Stimulated activated naive CD4-positive, alpha-beta T cell treated with Interleukin-2 at 50 U/mL for 16 hours (primary cell): ENCODE results near the gene KCNAB1.
A peak's percentile ranks its signal among the peaks of the same experiment; 100 is the strongest.

Source experiments
- DNase-seq: peaks from one replicate; lab custom pipeline; 2025; lab: John Stamatoyannopoulos, UW

The KCNAB1 gene

DNA sequence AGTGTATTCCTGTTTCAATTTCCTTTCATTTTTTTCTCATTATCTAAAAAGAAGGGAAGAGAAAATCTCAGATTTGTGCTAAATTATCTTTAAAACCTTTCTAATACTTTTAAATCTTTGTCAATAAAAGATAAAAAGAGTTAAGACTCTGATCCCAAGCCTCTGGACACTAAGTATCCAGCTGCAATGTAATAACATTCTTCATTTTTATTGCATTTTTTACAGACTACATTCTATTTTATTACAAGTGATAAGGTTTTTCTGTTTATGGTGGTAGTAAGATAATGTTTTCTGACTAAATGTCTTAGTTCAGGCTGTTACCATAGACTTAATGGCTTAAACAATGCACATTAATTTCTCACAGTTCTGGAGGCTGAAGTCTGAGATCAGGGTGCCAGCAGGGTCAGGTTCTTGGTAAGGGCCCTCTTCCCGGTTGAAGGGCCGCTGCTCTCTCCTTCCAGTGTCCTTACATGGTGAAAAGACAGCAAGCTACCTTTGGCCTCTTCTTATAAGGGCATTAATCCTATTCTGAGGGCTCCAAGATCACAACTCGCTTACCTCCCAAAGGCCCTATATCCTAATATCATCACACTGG lies 19.7 kb downstream of the KCNAB1 start:
- DNase-seq = no peak

DNA sequence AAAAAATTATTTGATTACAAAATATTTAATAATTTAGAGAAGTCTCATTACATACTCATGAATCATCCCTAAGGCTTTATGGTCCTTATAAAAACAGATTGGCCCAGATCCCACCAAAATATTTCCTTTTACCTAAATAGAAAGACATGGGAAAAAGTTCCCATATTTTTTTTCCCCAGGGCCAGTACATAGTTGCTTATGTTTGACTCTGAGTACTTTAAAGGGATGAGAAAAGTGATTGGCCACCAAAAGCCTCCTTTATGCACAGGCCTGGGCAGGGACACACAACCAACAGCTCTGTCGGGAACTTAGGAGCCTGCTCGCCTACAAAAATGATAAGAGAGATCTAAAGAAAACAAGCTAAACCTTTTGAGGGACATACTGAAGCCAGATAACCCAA lies 22.3 kb downstream of the KCNAB1 start:
- DNase-seq = no peak

DNA sequence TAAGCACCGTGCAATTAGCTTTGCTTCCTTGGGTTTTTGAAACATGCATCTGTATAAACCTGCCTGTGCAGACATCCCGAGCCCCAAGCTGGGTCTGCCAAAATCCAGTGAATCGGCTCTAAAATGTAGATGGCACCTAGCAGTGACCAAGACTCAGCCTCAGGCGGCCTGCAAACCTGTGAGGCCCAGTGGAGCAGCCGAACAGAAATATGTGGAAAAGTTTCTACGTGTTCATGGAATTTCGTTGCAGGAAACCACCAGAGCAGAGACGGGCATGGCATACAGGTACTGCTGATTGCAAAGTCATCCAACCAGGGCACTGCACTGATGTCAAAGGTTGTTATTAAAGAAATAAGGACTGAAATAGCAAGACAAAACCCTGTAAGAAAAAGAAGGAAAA lies 22.8 kb downstream of the KCNAB1 start:
- no peak for DNase-seq

DNA sequence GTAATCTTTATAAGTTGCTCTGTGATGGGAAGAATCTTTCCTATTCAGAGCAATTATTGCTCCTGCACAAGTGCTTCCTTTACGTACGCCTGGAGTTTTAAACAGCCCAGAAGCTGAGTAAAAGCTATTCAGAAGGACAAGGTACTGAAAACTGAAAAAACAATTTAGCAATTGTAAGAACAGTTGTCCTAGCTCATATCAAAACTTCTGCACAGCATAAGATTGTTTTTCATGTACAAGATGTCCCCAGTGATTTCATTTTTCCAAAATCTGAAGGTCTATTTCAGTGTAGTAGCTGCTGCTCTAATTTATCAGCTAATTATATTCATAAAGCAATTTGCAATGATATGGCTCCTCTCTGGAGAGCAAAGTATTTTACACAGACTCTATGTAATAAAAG lies 23.7 kb downstream of the KCNAB1 start:
- DNase-seq = no peak

DNA sequence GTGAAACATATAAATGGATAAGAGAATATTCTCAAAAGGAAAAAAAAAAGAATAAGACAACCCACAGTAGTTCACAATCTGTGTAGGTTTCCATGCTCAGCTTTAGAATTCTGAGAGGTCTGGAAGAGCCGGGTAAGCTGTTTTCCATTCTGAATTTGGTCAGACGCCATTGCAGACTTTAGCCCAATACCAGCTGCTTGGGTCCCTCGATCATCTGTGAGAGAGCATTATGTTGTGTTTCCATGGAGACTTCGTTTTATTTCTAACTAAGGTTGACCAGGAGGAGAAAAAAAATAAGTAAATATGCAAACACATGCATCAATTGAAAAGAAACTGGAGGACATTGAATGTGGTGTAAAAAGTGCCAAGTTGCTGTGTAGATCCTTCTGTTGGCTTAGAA lies 25.5 kb downstream of the KCNAB1 start:
- no peak for DNase-seq

DNA sequence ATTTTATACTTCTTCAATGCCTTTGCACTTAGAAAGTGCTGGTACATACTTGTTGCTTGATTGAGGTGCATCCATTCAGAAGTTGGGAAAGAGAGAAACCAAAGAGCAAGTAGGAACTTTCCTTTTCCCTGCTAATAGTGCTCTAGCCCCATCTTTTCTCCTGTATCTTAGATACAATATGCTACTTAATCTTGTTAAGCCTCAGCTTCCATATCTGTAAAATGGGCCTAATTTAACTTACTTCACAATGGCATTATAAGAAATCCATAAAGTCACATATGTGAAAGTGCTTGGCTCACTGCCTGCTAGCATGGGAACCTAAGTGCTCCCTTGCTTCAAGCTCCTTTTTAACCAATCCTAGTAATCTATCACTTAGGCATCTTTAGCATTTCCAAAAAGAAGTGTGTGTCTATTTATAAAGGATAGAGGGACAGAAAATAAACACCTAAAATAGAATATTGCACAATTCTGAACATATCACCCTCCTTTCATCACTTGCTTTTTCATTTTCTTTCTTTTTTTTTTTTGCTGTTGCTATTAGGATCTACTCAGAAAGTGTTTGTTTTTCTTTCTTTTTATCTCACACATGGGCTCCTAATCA lies 28.1 kb downstream of the KCNAB1 start:
- DNase-seq = no peak

DNA sequence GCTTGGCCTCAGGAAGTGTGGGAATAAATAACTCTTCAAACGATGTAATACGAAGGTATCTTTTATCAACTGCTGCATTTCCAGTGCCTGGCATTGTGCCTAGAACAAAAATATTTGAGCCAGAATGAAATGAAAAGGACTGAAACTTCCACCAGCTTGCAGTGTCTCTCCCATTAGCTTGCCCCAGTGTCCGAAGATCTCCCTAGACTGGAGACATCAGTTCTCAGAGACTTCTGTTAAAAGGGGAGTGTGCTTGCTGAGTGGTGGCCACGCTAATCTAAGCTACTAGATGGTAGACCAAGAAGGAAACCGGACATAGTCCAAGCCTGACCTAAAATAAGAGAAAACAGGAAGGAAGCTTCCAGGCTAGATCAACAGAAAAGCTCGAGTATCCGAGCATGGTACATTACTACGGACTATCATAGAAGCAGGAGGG lies 28.6 kb downstream of the KCNAB1 start:
- no peak for DNase-seq

DNA sequence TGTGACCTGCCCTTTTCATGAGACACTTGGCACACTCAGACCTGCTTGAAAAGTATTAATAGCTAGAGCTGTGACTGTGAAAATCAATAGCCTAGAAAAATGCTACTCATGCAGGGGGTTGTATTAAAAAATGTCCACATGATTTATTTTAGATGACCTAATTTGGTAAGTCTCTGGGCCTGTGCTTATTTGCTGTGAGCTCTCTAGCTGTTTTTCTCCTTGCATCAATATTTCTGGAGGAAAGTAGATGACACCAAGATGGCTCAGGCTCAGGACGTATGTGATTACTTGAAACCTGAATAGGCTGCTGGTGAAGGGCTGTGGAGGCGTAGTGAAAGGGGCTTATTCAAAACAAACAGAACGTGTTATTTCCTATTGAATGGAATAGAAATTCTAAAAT lies 29.5 kb downstream of the KCNAB1 start:
- no peak for DNase-seq

DNA sequence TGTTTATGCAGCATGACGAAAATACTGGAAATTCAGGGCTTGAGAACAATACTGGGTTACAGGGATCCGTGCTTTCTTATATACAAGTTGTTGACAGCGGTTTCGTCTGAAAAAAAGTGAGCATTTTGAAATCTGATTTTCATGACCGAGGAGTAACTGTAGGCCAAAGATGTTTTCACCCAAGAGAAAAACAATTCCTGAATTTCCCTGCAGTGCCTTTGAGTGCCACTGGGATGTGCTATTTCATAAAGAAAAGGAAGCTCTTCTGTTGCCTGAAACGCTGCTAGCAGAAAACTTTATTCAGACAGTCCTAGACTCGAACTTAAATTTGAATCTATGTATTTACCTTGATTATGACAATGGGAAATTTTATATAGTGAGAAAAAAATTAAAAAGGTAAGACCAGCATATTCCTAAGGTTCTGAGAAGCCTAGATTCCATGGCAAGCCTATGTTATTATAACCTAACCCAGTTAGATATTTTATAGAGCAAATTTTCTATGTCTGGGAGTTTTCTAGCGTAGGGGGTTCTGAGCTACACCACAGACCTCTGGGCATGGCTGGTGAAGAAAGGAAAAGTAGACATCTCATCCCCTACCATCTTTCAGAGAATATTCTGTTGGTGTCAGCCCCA lies 30.2 kb downstream of the KCNAB1 start:
- DNase-seq = no peak

DNA sequence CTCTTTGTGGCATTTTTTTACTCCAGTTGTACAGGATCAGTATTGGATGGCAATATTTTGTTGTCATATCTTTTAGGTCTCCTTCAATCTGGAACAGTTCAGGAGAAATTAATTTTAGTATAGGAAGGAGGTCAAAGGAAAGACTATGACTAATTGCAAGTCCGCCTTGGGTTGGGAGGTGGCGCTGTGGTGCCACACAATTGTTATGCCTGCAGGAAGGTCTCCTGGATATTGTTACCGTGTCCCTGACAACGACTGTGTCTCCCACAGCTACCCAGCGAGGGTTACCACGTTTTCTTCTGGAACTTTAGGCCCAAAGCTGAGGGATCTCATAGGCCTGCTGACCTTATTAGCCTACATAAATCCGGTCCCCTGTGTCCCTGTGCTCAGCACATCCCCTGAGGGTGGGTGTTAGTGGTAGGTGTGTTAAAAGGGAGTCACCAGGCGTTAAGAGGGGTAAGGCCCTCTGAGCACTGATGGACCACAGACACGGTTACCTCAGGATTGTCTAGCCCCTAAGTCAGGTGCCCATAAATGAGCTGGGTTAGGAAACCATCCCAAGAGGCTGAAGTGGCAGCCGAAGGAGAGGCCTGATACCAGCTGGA lies 31.5 kb downstream of the KCNAB1 start:
- DNase-seq = peak; percentile 36

DNA sequence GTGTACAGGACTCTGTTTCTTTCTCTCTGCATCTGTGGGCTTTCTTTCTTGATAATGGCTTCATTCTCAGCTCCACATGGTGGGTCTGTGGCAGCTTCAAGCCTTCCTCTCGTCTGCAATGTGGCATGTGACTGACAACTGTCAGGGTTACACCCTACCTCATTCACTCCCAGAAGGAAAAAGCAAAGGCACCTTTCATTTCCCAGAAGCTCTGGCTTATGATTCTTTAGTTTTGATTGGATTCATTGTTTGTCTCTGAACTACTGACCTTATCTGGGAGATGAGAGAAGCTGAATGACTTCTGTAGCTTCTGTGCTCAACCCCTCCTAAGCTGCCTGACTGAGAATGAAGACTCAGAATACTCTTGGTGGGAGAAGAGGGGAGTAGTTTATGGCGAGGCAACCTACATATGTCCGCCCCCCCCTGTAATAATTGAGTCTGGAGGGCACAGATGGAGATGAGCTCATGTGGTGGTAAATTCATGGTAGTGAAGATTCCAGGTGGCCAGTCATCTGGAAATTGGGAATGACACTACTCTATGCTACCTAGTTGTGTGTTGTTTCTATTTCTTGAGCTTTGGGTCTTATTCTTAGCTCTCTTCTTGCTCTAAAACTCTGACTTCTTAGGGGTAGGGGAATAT lies 38.4 kb downstream of the KCNAB1 start:
- DNase-seq = no peak

DNA sequence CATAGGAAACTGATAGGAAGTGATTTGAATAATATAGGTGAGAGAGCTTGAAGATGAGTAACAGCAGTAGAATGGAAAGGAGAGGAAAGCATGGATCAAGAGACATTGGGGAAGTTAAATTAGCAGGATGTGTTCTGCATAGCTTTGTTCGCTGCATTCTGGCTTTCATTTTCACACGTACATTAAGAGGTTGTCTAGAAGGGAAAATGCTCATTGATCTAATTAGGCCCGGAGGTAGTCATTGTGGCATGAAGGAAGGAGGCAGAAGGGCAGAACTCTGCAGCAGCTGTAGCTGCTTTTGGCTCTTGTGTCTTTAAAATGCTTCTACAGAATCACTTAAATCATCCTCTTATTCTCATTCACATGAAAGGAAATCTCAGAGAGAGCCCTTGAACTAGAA lies 40.3 kb downstream of the KCNAB1 start:
- no peak for DNase-seq

DNA sequence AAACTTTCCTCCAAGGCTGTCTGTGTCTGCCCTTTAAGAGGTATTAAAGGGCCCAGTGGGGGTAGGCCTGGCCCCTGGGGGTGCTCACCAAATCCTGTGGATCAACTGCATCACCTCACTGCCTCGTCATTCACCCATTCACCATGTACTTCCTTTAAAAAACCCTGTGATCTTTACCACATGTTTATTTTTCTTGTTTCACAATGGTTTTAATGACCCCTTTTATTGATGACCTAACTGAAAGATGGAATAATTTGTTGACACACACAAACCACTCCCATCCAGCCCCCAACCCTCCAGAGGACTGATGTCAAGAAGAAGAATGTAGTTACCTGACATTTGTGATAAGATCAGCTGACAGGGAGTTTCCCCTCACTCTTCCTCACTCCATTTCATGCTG lies 40.8 kb downstream of the KCNAB1 start:
- no peak for DNase-seq

DNA sequence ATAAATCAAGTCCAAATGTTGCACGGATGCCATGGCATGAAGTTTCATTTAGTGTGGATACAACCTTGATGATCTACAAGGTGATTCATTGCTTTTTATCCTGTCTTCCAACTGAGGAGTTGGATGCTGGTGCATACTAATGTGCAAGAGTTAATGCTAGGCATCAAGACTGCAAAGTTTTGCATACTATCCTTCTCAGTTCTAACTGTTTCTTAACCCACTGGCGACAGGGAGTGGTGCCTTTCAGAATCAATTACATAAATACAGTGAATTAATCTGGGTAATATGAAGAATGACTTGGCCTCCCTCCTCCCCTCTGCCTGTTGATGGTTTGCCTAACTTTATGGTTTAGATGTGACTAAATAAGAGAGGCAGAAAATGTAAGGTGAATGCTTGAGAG lies 43.5 kb downstream of the KCNAB1 start:
- DNase-seq = no peak

DNA sequence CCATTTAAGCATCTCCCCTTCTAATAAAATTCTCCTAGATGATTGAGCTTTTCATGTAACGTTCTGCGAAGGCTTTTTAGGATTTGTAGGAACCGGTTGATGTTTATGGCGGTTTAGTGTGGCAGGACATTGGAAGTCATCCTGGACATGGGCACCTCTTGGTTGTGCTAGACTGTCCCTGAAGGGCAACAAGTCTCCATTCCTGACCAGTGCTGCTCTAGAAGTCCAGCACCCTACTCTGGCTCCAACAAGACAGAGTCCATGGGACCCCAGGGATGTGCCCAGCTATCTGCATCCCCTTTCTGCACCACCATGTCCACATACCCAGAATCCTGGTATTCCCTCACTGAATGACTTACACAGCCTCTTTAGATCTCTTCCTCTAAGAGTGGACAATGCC lies 46.4 kb downstream of the KCNAB1 start:
- DNase-seq = no peak

DNA sequence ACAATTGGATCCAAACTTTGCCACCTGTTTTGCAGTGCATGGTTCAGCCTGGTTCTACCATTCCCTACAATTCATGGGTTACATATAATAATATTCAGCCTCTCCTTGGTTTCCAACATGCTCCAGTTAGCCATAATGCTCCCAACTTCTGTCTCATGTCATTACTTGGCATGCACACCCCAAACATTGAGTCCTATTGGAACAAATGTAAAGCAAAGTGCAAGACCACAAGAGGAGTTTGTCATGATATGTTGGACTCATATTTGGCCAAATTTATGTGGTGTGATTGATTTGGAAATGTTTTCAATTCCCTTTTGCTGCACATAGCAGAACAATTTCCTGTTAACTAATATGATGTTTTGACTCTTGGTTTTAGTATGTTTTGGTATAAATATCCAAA lies 50.2 kb downstream of the KCNAB1 start:
- DNase-seq = no peak

DNA sequence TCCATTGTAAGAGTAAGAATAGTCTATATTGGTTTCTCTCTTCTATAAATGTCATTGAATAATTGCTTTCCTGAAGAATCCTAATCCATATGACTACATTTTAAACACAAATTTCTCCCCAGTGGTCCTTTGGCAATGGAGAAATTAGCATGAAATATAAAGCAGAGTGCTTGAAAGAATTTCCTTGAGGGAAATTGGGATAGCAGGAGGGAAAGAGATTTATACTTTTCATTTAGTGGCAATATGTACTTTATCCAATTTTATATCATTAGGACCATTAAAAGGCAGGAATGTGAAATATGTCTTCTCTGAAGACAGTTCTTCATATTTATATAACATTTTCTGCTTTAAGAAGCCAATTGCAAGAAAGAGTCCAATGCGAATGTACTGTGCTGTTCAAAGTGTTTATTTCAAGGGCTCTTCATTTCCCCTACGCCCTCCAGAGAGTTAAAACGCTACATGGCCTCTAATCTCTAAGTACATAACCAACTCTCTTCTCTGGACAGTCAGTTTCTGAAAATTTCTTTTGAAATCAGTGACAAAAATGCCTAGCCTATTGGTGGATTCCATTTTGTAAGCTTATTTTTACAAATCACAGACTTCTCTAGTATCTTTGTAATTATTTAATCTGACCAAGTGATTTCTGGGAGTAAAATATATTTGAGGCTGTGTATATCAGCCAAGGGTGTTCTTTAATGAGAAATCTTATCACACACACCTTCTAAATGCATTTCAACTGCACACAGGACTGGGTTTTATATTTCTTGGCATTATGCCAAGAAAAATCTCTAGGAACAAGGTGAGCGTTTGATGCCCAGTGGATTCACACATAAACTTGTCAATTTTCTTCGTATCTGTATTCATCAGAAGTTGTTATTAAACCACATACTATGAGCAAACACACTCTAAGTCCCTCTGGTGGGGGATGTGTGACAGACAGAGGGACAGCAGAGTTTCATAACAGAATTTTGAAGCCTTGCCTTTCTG lies 51.2 kb downstream of the KCNAB1 start:
- DNase-seq = no peak

DNA sequence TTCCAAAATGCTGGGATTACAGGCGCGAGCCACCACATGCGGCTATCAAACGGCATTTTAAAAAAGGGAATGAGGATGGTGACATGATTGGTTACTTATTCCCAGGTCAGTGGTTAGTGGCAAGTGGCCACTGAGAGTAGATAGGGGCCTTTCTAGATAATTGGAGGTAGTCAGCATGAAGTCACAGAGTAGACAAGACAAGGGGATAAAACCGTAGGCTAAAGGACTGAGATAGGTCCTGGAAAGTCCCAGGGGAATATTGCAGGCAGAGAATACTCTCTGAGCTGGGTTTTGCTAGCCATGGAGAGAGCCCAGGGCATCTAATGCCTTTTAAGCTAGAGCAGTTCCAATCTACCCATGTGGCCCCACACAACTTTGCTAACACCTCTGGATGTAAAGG lies 52.2 kb downstream of the KCNAB1 start:
- no peak for DNase-seq

DNA sequence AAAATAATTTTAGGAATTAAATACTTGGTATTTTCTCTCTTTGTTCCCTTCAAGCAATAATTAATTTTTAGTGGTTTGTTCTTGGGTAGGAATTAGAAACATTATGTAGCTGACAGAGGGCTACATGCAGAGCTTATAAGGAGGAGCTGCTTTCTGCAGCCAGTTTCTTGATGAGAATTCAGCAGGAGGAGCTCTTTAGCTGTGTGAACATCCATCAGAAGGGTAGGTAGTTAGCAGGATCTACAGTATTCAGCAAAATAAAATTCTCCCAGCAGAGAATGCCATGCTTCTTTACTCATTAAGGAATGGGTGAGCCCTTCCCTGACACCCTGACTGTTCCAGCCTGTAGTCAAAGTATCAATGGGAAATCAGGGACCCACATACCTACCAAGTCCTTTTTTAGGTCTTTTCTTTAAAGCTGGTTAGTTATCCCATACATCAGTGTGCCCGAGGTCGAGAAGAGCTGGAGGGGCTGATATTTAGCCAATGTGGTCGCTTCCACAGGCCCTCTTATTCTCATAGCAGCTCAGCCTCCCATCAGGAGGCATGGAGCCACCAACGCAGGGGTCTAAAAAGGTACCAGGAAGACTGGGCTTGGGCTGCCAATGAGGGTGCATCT lies 54.0 kb downstream of the KCNAB1 start:
- no peak for DNase-seq

DNA sequence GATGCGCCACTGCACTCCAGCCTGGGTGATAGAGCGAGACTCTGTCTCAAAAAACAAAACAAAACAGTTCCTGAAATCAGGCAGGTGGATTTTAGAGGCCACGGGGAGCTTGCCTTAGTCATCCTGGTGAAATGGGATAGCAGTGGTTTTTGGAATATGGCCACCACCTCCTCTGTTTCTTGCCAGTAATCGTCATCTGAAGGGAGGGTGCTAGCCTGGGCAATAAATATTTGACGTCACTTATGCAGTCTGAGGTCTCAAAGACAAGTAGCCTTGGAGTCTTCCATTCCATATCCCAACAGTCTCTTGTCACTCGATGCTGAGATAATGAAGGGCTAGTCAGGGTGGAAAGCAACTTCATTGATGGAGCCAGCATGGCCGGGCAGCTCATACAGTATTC lies 55.2 kb downstream of the KCNAB1 start:
- DNase-seq = no peak

DNA sequence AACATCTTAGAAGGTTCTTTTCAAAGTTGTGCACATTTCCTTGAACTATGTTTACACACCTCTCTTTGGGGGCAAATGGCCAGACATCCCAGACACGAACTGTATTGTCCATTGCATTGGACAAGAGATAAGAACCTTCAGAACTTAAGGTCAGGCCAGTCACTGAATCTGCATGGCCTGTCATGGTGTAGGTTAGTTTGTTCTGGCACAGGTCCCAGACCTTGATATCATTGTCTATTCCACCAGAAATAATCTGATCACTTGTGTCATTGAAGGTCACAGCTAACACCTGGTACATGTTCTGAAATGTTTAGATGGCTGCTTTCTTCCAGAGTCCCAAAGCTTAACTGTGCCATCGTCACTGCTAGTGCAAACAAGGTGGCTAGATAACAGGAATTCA lies 55.7 kb downstream of the KCNAB1 start:
- DNase-seq = no peak
